ENCODE results near the gene MAGEB3. TPM values are rescaled to one million over a fixed set of nuclear protein-coding genes. Genes with fewer than 3 reads are reported as not detected.

Gene MAGEB3
- polyA plus RNA-seq, 3 donors: not detected

- no CpG with 5 or more reads among the region's 1 CpG for WGBS (ENCODE audit: insufficient coverage)
- peaks cover 0 to 3% of the 10 kb centered on the region in 2 donors for H3K27me3 ChIP-seq (ENCODE audit: control insufficient read depth in 2 of 2, insufficient read depth in 2 of 2, low read length in 2 of 2)
- H3K4me3 Mint-ChIP-seq: no peak overlapping the region
- TF ChIP-seq, protein P1, sequence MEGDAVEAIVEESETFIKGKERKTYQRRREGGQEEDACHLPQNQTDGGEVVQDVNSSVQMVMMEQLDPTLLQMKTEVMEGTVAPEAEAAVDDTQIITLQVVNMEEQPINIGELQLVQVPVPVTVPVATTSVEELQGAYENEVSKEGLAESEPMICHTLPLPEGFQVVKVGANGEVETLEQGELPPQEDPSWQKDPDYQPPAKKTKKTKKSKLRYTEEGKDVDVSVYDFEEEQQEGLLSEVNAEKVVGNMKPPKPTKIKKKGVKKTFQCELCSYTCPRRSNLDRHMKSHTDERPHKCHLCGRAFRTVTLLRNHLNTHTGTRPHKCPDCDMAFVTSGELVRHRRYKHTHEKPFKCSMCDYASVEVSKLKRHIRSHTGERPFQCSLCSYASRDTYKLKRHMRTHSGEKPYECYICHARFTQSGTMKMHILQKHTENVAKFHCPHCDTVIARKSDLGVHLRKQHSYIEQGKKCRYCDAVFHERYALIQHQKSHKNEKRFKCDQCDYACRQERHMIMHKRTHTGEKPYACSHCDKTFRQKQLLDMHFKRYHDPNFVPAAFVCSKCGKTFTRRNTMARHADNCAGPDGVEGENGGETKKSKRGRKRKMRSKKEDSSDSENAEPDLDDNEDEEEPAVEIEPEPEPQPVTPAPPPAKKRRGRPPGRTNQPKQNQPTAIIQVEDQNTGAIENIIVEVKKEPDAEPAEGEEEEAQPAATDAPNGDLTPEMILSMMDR (IDR thresholded peaks at IDR 0.05): no peak
- H3K27ac Mint-ChIP-seq: no peak overlapping the region
- H3K4me1 ChIP-seq (ENCODE audit: control insufficient read depth in 1 of 2, insufficient read depth in 2 of 2, low read length in 2 of 2): no peaks in the 10 kb centered on the region
- H3K36me3 ChIP-seq (replicated peaks in 1 of 2; ENCODE audit: control insufficient read depth in 1 of 2, insufficient read depth in 2 of 2, low read length in 2 of 2): no peaks in the 10 kb centered on the region
- no peak overlapping the region for H3K4me3 ChIP-seq (replicated peaks in 1 of 3; ENCODE audit: low read depth in 2 of 3, low read length in 3 of 3)
- no peaks in the 10 kb centered on the region for H3K36me3 Mint-ChIP-seq
- no peaks in the 10 kb centered on the region for H3K4me1 Mint-ChIP-seq
- H3K9ac ChIP-seq (ENCODE audit: insufficient read depth, low read length, poor library complexity, severe bottlenecking): no peak overlapping the region
- peaks cover 2 to 11% (median 4%) of the 10 kb centered on the region in 3 donors for H3K27me3 Mint-ChIP-seq (ENCODE audit: low read depth in 3 of 3)
- no peak overlapping the region for H2AFZ ChIP-seq (ENCODE audit: insufficient read depth, low read depth, low read length, poor library complexity, severe bottlenecking)
- no peaks in the 10 kb centered on the region for H3K9me3 ChIP-seq (replicated peaks in 1 of 2; ENCODE audit: control insufficient read depth in 1 of 2, insufficient read depth in 1 of 2, low read length in 2 of 2)
- no peaks in the 10 kb centered on the region for H4K20me1 ChIP-seq (ENCODE audit: insufficient read depth, low read length)
- intact Hi-C loops (cut with micrococcal nuclease): no loop called here
- DNase-seq: no peak
- no peaks in the 10 kb centered on the region for H3K79me2 ChIP-seq (ENCODE audit: insufficient read depth, low read length)
- no peaks in the 10 kb centered on the region for H3K9me3 Mint-ChIP-seq
- H3K4me2 ChIP-seq (replicated peaks; ENCODE audit: extremely low read depth, low read length, poor library complexity, severe bottlenecking): no peak overlapping the region
- no peak overlapping the region for H3K27ac ChIP-seq (ENCODE audit: low read depth in 1 of 2, low read length in 2 of 2)
Observed at GRCh38 chrX:30196322-30196721, 34.1 kb upstream of the MAGEB3 start.

DNA sequence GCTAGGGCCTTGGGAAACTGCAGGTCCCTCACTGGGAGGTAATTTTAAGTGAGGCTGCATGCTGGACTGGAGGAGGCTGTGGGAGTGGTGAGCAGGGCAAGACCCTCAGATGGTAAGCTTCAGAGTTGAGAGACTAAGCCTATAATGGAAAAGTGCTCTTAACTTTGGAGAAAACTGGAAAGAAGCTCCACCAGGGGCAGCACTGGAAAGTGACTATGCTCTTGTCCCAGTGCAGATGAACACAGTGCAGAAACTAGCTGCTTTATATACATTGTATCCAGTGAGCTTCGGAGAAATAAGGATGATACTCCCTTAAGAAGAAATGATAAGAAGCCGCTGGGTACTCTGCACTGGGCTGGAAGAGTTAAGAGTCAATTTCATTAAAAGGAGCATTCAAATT lies 18.3 kb upstream of the MAGEB3 start:
- Histone ChIP-seq H3K27me3 (ENCODE audit: control insufficient read depth in 2 of 2, insufficient read depth in 2 of 2, low read length in 2 of 2) (no peaks in the 10 kb centered on the region), H3K79me2 (ENCODE audit: insufficient read depth, low read length) (no peaks in the 10 kb centered on the region), H3K9me3 (replicated peaks in 1 of 2; ENCODE audit: control insufficient read depth in 1 of 2, insufficient read depth in 1 of 2, low read length in 2 of 2) (peaks cover 0 to 5% of the 10 kb centered on the region in 2 donors), H3K4me3 (replicated peaks in 1 of 3; ENCODE audit: low read depth in 2 of 3, low read length in 3 of 3) (no peak overlapping the region), H3K27ac (ENCODE audit: low read depth in 1 of 2, low read length in 2 of 2) (no peak overlapping the region), H2AFZ (ENCODE audit: insufficient read depth, low read depth, low read length, poor library complexity, severe bottlenecking) (no peak overlapping the region), H3K4me1 (ENCODE audit: control insufficient read depth in 1 of 2, insufficient read depth in 2 of 2, low read length in 2 of 2) (no peaks in the 10 kb centered on the region), H3K9ac (ENCODE audit: insufficient read depth, low read length, poor library complexity, severe bottlenecking) (no peak overlapping the region), H4K20me1 (ENCODE audit: insufficient read depth, low read length) (no peaks in the 10 kb centered on the region), H3K36me3 (replicated peaks in 1 of 2; ENCODE audit: control insufficient read depth in 1 of 2, insufficient read depth in 2 of 2, low read length in 2 of 2) (no peaks in the 10 kb centered on the region), H3K4me2 (replicated peaks; ENCODE audit: extremely low read depth, low read length, poor library complexity, severe bottlenecking) (no peak overlapping the region)
- no peak overlapping the region for H3K27ac Mint-ChIP-seq
- intact Hi-C loops (cut with micrococcal nuclease): no loop called here
- DNase-seq: no peak
- peaks cover 3 to 6% (median 4%) of the 10 kb centered on the region in 3 donors for H3K27me3 Mint-ChIP-seq (ENCODE audit: low read depth in 3 of 3)
- TF ChIP-seq, protein P1 (IDR thresholded peaks at IDR 0.05): no peak
- no CpG with 5 or more reads among the region's 2 CpGs for WGBS (ENCODE audit: insufficient coverage)
- H3K4me3 Mint-ChIP-seq: no peak overlapping the region
- H3K36me3 Mint-ChIP-seq: no peaks in the 10 kb centered on the region
- H3K9me3 Mint-ChIP-seq: peaks cover 0 to 19% (median 3%) of the 10 kb centered on the region in 7 donors
- no peaks in the 10 kb centered on the region for H3K4me1 Mint-ChIP-seq
